ENCODE results near the gene OR6C76. TPM values are rescaled to one million over a fixed set of nuclear protein-coding genes. Genes with fewer than 3 reads are reported as not detected.

OR6C76 gene
- polyA plus RNA-seq, 1 donor: not detected

DNA sequence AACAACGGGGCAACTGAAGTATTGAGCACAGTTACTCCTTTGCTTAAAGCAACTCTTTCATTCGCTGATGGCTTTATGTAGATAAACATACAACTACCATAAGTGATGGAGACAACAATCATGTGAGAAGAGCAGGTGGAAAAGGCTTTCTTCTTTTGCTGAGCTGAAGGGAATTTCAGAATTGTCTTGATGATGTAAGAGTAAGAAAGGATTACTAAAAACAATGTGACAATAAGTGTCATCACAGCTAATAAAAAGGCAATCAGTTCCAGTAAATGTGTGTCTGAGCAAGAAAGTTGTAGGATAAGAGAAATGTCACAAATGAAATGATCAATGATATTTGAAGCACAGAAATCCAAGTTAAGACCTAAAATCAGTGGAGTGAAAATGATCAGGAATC lies 43.2 kb downstream of the OR6C76 start:
- DNase-seq (ENCODE audit: low read depth): no peak

DNA sequence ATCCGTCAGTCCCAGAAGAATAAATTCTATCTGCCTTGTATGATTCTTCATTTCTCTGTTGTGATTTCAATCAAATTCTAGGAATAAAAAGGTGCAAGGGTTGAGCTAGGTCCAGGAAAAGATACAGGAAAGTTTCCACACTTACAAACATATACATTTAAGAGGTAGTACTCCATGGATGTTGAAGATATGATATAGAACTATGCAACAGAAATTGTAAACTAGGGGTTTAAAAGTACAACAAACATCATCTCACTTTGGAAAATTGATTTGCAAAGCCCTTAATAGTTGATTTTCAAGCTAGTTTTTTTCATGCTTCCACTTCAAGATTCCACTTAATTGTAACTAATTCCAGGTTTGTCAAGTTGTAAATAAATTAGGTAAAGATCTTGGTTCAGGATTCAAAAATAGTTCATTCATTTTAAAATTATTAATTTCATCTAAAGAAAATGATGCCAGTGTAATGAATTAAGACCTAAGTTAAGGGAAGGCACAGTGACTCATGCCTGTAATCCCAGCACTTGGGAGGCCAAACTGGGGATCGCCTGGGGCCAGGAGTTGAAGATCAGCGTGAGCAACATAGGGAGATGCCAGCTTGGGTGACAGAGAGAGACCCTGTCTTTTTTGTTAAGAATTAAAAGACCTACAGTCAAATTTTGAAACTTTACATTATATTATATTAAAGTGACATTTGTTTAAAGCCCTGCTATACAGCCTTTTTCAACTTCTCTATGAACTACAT lies 44.2 kb downstream of the OR6C76 start, which contains the start of gene OR6C70:
OR6C70 (minus strand) TSS at position 51 of the 742 bp plus-strand sequence; CDS start at position 51, 0 bp downstream.
- DNase-seq (ENCODE audit: low read depth): no peak

- no peak for DNase-seq (ENCODE audit: low read depth)
Measured at GRCh38 chr12:55472264-55472663, 46.2 kb downstream of the OR6C76 start.

Other genes with a start within 250 kb of the OR6C76 start
- not detected for gene OR10A7, start 205.2 kb upstream of the OR6C76 start, polyA plus RNA-seq (ENCODE audit: insufficient read length)
- gene OR6C74, start 181.6 kb upstream of the OR6C76 start, polyA plus RNA-seq (ENCODE audit: insufficient read length): not detected
- gene OR6C6, start 129.7 kb upstream of the OR6C76 start, polyA plus RNA-seq (ENCODE audit: insufficient read length): 0.09 TPM
- gene OR6C1, start 111.9 kb upstream of the OR6C76 start, polyA plus RNA-seq (ENCODE audit: insufficient read length): not detected
- not detected for gene OR6C3, start 95.5 kb upstream of the OR6C76 start, polyA plus RNA-seq (ENCODE audit: insufficient read length)
- gene OR6C75, start 63.3 kb upstream of the OR6C76 start, polyA plus RNA-seq (ENCODE audit: insufficient read length): not detected
- not detected for gene OR6C65, start 25.7 kb upstream of the OR6C76 start, polyA plus RNA-seq (ENCODE audit: insufficient read length)
- not detected for gene OR6C2, start 17.8 kb downstream of the OR6C76 start, polyA plus RNA-seq (ENCODE audit: insufficient read length)
- not detected for gene OR6C70, start 43.9 kb downstream of the OR6C76 start, polyA plus RNA-seq (ENCODE audit: insufficient read length)
- not detected for gene OR6C68, start 66.1 kb downstream of the OR6C76 start, polyA plus RNA-seq (ENCODE audit: insufficient read length)
- not detected for gene OR6C4, start 123.3 kb downstream of the OR6C76 start, polyA plus RNA-seq (ENCODE audit: insufficient read length)
- not detected for gene OR2AP1, start 146.2 kb downstream of the OR6C76 start, polyA plus RNA-seq (ENCODE audit: insufficient read length)
- not detected for gene OR10P1, start 210.6 kb downstream of the OR6C76 start, polyA plus RNA-seq (ENCODE audit: insufficient read length)

Data from forelimb muscle (tissue), 1 donor.